Upper lobe of left lung (tissue), 6 donors: Measurements from ENCODE around the gene FRMD3. TPM values are rescaled to one million over a fixed set of nuclear protein-coding genes. Genes with fewer than 3 reads are reported as not detected.
A peak's percentile ranks its signal among the peaks of the same experiment; 100 is the strongest.

Experiments used
- ATAC-seq, 2 donors: fragments of 200-7000 bp; cut with Tn5 transposase; one replicate each; pipeline ENCODE4 v1.9.1; 2022; ENCODE audit warnings: mild to moderate bottlenecking in 2 of 2, moderate library complexity in 2 of 2; ENCODE audit not compliant: low FRiP score in 2 of 2
- DNase-seq, 2 donors: peaks; one replicate each; pipeline ENCODE4 v3.0.0-alpha.2; 2019 to 2020
- H3K27ac ChIP-seq, 4 donors: fragments of 200-600 bp; sonication (generic); one replicate each; pipeline ENCODE4 v1.5.1; 2016 to 2019
- H3K27me3 ChIP-seq, 4 donors: fragments of 200-600 bp; sonication (generic); one replicate each; pipeline ENCODE4 v1.5.1; 2017 to 2019
- H3K36me3 ChIP-seq, 4 donors: fragments of 200-600 bp; sonication (generic); one replicate each; pipeline ENCODE4 v1.5.1; 2016 to 2019
- H3K4me1 ChIP-seq, 4 donors: fragments of 200-600 bp; sonication (generic); one replicate each; pipeline ENCODE4 v1.5.1; 2018 to 2019
- H3K4me3 ChIP-seq, 4 donors: fragments of 200-600 bp; sonication (generic); one replicate each; pipeline ENCODE4 v1.5.1; 2017 to 2019; ENCODE audit warnings: mild to moderate bottlenecking in 2 of 4, moderate library complexity in 1 of 4
- H3K9me3 ChIP-seq, 4 donors: fragments of 200-600 bp; sonication (generic); one replicate each; pipeline ENCODE4 v1.5.1; 2018 to 2019
- CTCF ChIP-seq, 6 experiments: fragments of 450-650 bp in 4 of 6; fragments of 200-600 bp in 2 of 6; sonication (generic) in 2 of 6; IDR thresholded peaks; one replicate each; pipeline ENCODE4 v1.5.1; 2016 to 2019; ENCODE audit warnings: antibody characterized with exemption in 6 of 6
- EP300 ChIP-seq, 4 donors: sonication (generic); formaldehyde crosslinking; IDR thresholded peaks; one replicate each; pipeline ENCODE4 v1.5.1; 2017; ENCODE audit warnings: antibody characterized with exemption in 4 of 4, control low read depth in 2 of 4
- POLR2A ChIP-seq, 4 donors: fragments of 450-650 bp; IDR thresholded peaks; one replicate each; pipeline ENCODE4 v1.5.1; 2016 to 2017; ENCODE audit warnings: antibody characterized with exemption in 4 of 4, mild to moderate bottlenecking in 2 of 4
- POLR2AphosphoS5 ChIP-seq, 2 donors: sonication (generic); formaldehyde crosslinking; IDR thresholded peaks; one replicate each; pipeline ENCODE4 v1.5.1; 2017; ENCODE audit warnings: antibody characterized with exemption in 2 of 2
- WGBS, 2 donors: methylation state at CpG; one replicate each; pipeline ENCODE4 v1.1.5; 2017 to 2018; 5-methylcytosine and 5-hydroxymethylcytosine counted together
- total RNA-seq, 6 donors: library from RNA; depleted of rRNA in 4 of 6; stranded (reverse); fragments of >200 nt in 4 of 6; gene quantifications; one replicate each; pipeline versions ENCODE4 v1.1.0 to v1.2.1, GENCODE V29; 2016 to 2021
- donor health status: DM: no; HTN: no; CAD: no; lungs with moderate emphysema.
- donor health status: DM: no; HTN: yes; CAD: no; lungs with severe emphysema.

Gene FRMD3
- total RNA-seq, 6 donors from 2014 or later = 5.6 to 33.4 (median 10.4) TPM

GRCh38 chr9:83284746-83285145 is 253.5 kb downstream of the FRMD3 start:
- ATAC-seq (no peak), DNase-seq (no peak)
- H3K27ac ChIP-seq = no peak overlapping the region
- TF ChIP-seq CTCF (IDR thresholded peaks at IDR 0.05) (no peak), POLR2AphosphoS5 (IDR thresholded peaks at IDR 0.05) (no peak), EP300 (IDR thresholded peaks at IDR 0.05) (no peak), POLR2A (IDR thresholded peaks at IDR 0.05) (no peak)
- H3K4me3 ChIP-seq = no peak overlapping the region
- H3K4me1 ChIP-seq = peaks cover 11 to 18% (median 14%) of the 10 kb centered on the region in 4 donors
- no peaks in the 10 kb centered on the region for H3K9me3 ChIP-seq
- H3K27me3 ChIP-seq = no peaks in the 10 kb centered on the region
- H3K36me3 ChIP-seq = no peaks in the 10 kb centered on the region
- WGBS, 2 donors = 79 to 84% methylated on average over 5 of the region's 5 CpGs

- no peaks in the 10 kb centered on the region for H3K27me3 ChIP-seq
- no peak overlapping the region for H3K4me3 ChIP-seq
- no peak for TF ChIP-seq CTCF (IDR thresholded peaks at IDR 0.05)
- TF ChIP-seq POLR2AphosphoS5 (IDR thresholded peaks at IDR 0.05) = no peak
- no peak for TF ChIP-seq EP300 (IDR thresholded peaks at IDR 0.05)
- TF ChIP-seq POLR2A (IDR thresholded peaks at IDR 0.05) = no peak
- H3K36me3 ChIP-seq = no peaks in the 10 kb centered on the region
- no peaks in the 10 kb centered on the region for H3K9me3 ChIP-seq
- ATAC-seq (no peak), DNase-seq (no peak)
- 84 to 92% methylated on average over 2 of the region's 2 CpGs for WGBS, 2 donors
- no peak overlapping the region for H3K27ac ChIP-seq
- peaks cover 11 to 18% (median 14%) of the 10 kb centered on the region in 4 donors for H3K4me1 ChIP-seq
Measured at GRCh38 chr9:83283528-83283927, 254.7 kb downstream of the FRMD3 start.

GRCh38 chr9:83281306-83282255 is 256.6 kb downstream of the FRMD3 start:
- Histone ChIP-seq H3K27me3 (no peaks in the 10 kb centered on the region), H3K27ac (peak overlapping the region; percentile 11 to 46 (median 36)), H3K36me3 (no peaks in the 10 kb centered on the region), H3K9me3 (no peaks in the 10 kb centered on the region), H3K4me3 (no peak overlapping the region), H3K4me1 (peaks cover 11 to 18% (median 14%) of the 10 kb centered on the region in 4 donors)
- 31% methylated on average over 7 of the region's 7 CpGs for WGBS, 2 donors
- peak; percentile 7 to 12 for TF ChIP-seq POLR2AphosphoS5 (IDR thresholded peaks at IDR 0.05)
- TF ChIP-seq CTCF (IDR thresholded peaks at IDR 0.05) = no peak
- peak in 1 of 2 donors; percentile 55 for DNase-seq
- peak; percentile 56 to 78 for ATAC-seq

- ATAC-seq (peak in 1 of 2 donors; percentile 32), DNase-seq (no peak)
- WGBS, 2 donors = 49 to 63% methylated on average over 2 of the region's 2 CpGs
- TF ChIP-seq POLR2A (IDR thresholded peaks at IDR 0.05) = no peak
- Histone ChIP-seq H3K9me3 (no peaks in the 10 kb centered on the region), H3K36me3 (no peaks in the 10 kb centered on the region), H3K4me1 (peaks cover 11 to 18% (median 14%) of the 10 kb centered on the region in 4 donors), H3K27me3 (no peaks in the 10 kb centered on the region), H3K4me3 (no peak overlapping the region), H3K27ac (peak overlapping the region in 3 of 4 donors; percentile 28 to 46 (median 44))
Measured at GRCh38 chr9:83280790-83281189, 257.4 kb downstream of the FRMD3 start.

- peaks cover 11 to 18% (median 14%) of the 10 kb centered on the region in 4 donors for H3K4me1 ChIP-seq
- H3K36me3 ChIP-seq = no peaks in the 10 kb centered on the region
- H3K9me3 ChIP-seq = no peaks in the 10 kb centered on the region
- DNase-seq (no peak), ATAC-seq (no peak)
- no peak overlapping the region for H3K4me3 ChIP-seq
- TF ChIP-seq POLR2AphosphoS5 (IDR thresholded peaks at IDR 0.05) (no peak), POLR2A (IDR thresholded peaks at IDR 0.05) (no peak), CTCF (IDR thresholded peaks at IDR 0.05) (no peak), EP300 (IDR thresholded peaks at IDR 0.05) (no peak)
- H3K27ac ChIP-seq = no peak overlapping the region
- H3K27me3 ChIP-seq = no peaks in the 10 kb centered on the region
- WGBS, 2 donors = 82 to 89% methylated on average over 5 of the region's 5 CpGs
Measured at GRCh38 chr9:83280268-83280667, 257.9 kb downstream of the FRMD3 start.
